Tibial nerve (tissue), 4 donors: ENCODE data around the gene ANAPC7.

ENCODE experiments used
- CTCF ChIP-seq, 5 experiments: fragments of 200-600 bp in 3 of 5; fragments of 450-650 bp in 2 of 5; sonication (generic) in 3 of 5; IDR thresholded peaks; one replicate each; pipeline ENCODE4 v1.5.1; 2016 to 2019; ENCODE audit warnings: antibody characterized with exemption in 5 of 5, mild to moderate bottlenecking in 3 of 5, moderate library complexity in 2 of 5
- EP300 ChIP-seq, 2 donors: sonication (generic); formaldehyde crosslinking; IDR thresholded peaks; one replicate each; pipeline ENCODE4 v1.6.1; 2017; ENCODE audit warnings: antibody characterized with exemption in 2 of 2, mild to moderate bottlenecking in 1 of 2
- POLR2A ChIP-seq, 2 donors: fragments of 450-650 bp; IDR thresholded peaks; one replicate each; pipeline ENCODE4 v1.6.1; 2017; ENCODE audit warnings: antibody characterized with exemption in 2 of 2, mild to moderate bottlenecking in 2 of 2, moderate library complexity in 2 of 2

GRCh38 chr12:110349514-110350151 is 53.9 kb downstream of the ANAPC7 start:
- TF ChIP-seq CTCF (IDR thresholded peaks at IDR 0.05): no peak
- TF ChIP-seq EP300 (IDR thresholded peaks at IDR 0.05): no peak
- TF ChIP-seq POLR2A (IDR thresholded peaks at IDR 0.05): no peak
